Neural cell (in vitro differentiated cells): ENCODE results near the gene SGCE. TPM values are rescaled to one million over a fixed set of nuclear protein-coding genes. Genes with fewer than 3 reads are reported as not detected.

Experiments used
- H2AFZ ChIP-seq: fragments of 200-600, 300-800 bp; sonication (generic), shearing (Covaris generic); 2 replicates; pipeline ENCODE4 v1.6.0; 2014; ENCODE audit warnings: low read depth, mild to moderate bottlenecking, antibody characterized with exemption, low read length, moderate library complexity
- H3F3A ChIP-seq: fragments of 200-600 bp; shearing (Covaris generic); 2 replicates; pipeline ENCODE4 v1.6.1; 2016; ENCODE audit warnings: mild to moderate bottlenecking, moderate library complexity, mixed read lengths, antibody characterized with exemption, low read length; ENCODE audit not compliant: insufficient read depth, poor library complexity, severe bottlenecking
- H3K27ac ChIP-seq: fragments of 200-600, 300-800 bp; sonication (generic), shearing (Covaris generic); 2 replicates; pipeline ENCODE4 v1.5.1; 2014; ENCODE audit warnings: mild to moderate bottlenecking, low read length, moderate library complexity
- H3K27me3 ChIP-seq: fragments of 300-800, 200-600 bp; sonication (generic), shearing (Covaris generic); 2 replicates; pipeline ENCODE4 v1.6.0; 2014; ENCODE audit warnings: mild to moderate bottlenecking, low read depth, low read length, moderate library complexity; ENCODE audit not compliant: insufficient read depth
- H3K36me3 ChIP-seq: fragments of 300-800, 200-600 bp; sonication (generic), shearing (Covaris generic); 2 replicates; pipeline ENCODE4 v1.5.1; 2014; ENCODE audit warnings: mild to moderate bottlenecking, antibody characterized with exemption, low read length, moderate library complexity; ENCODE audit not compliant: insufficient read depth
- H3K4me2 ChIP-seq: fragments of 300-800, 200-600 bp; sonication (generic), shearing (Covaris generic); 2 replicates; pipeline ENCODE4 v1.6.0; 2014; ENCODE audit warnings: mild to moderate bottlenecking, low read length
- H3K4me3 ChIP-seq: fragments of 300-800, 200-600 bp; sonication (generic), shearing (Covaris generic); 2 replicates; pipeline ENCODE4 v1.5.1; 2014; ENCODE audit warnings: mild to moderate bottlenecking, low read length, moderate library complexity
- H3K79me2 ChIP-seq: fragments of 200-600 bp; shearing (Covaris generic); replicated peaks from 2 replicates; pipeline ENCODE4 v1.6.0; 2014; ENCODE audit warnings: mild to moderate bottlenecking, low read length, moderate library complexity; ENCODE audit not compliant: insufficient read depth
- H3K9ac ChIP-seq: fragments of 300-800, 200-600 bp; sonication (generic), shearing (Covaris generic); 2 replicates; pipeline ENCODE4 v1.6.1; 2016; ENCODE audit warnings: mild to moderate bottlenecking, low read length, mixed read lengths
- H3K9me2 ChIP-seq: fragments of 200-600 bp; shearing (Covaris generic); 2 replicates; pipeline ENCODE4 v1.6.1; 2016; ENCODE audit warnings: mild to moderate bottlenecking, low read length, mixed read lengths; ENCODE audit not compliant: insufficient read depth
- H3K9me3 ChIP-seq: fragments of 200-600, 300-800 bp; sonication (generic), shearing (Covaris generic); 2 replicates; pipeline ENCODE4 v1.6.1; 2016; ENCODE audit warnings: mild to moderate bottlenecking, mixed run types, low read length, moderate library complexity, mixed read lengths
- H4K20me1 ChIP-seq: fragments of 200-600 bp; shearing (Covaris generic); 2 replicates; pipeline ENCODE4 v1.6.1; 2016; ENCODE audit warnings: mild to moderate bottlenecking, mixed run types; ENCODE audit not compliant: insufficient read depth
- EZH2 ChIP-seq: fragments of 200-600, 300-800 bp; shearing (Covaris generic), sonication (generic); IDR thresholded peaks from 2 replicates; pipeline ENCODE4 v1.6.1; 2014; ENCODE audit warnings: antibody characterized with exemption, low read length, borderline replicate concordance, mild to moderate bottlenecking; ENCODE audit not compliant: insufficient read depth, poor library complexity, severe bottlenecking
- POLR2AphosphoS5 ChIP-seq: IDR thresholded peaks from 2 replicates; pipeline ENCODE4 v1.6.1; 2012
- RAD21 ChIP-seq: fragments of 450-650 bp; conservative IDR thresholded peaks from 2 replicates; pipeline ENCODE4 v1.6.1; 2014; ENCODE audit warnings: antibody characterized with exemption, mild to moderate bottlenecking, moderate library complexity
- SMC3 ChIP-seq: fragments of 450-650 bp; conservative IDR thresholded peaks from 2 replicates; pipeline ENCODE4 v1.6.1; 2014; ENCODE audit warnings: antibody characterized with exemption, mild to moderate bottlenecking, moderate library complexity; ENCODE audit not compliant: poor library complexity
- TAF1 ChIP-seq: IDR thresholded peaks from 2 replicates; pipeline ENCODE4 v1.6.1; 2012; ENCODE audit warnings: low read depth
- polyA plus RNA-seq: library from polyadenylated mRNA; depleted of rRNA; stranded (reverse); fragments of >200 nt; gene quantifications from 2 replicates; pipeline ENCODE4 v1.2.3, GENCODE V29; 2014
- TF ChIP-seq, protein P1 (sequence below): fragments of 450-650 bp; IDR thresholded peaks from 2 replicates; pipeline ENCODE4 v1.5.1; 2014; ENCODE audit warnings: antibody characterized with exemption, mild to moderate bottlenecking, moderate library complexity; ENCODE audit not compliant: poor library complexity, severe bottlenecking
- TF ChIP-seq, protein P2 (sequence below): IDR thresholded peaks from 2 replicates; pipeline ENCODE4 v1.6.1; 2012; ENCODE audit warnings: borderline replicate concordance

Gene SGCE
- polyA plus RNA-seq, 1 donor from 2014 or later, result 94.6 TPM

GRCh38 chr7:94557215-94557614 is 98.7 kb downstream of the SGCE start:
- no peaks in the 10 kb centered on the region for H3K79me2 ChIP-seq
- H3K9me2 ChIP-seq, result no peaks in the 10 kb centered on the region
- H3K27me3 ChIP-seq, result no peaks in the 10 kb centered on the region
- H2AFZ ChIP-seq, result no peak overlapping the region
- H3K27ac ChIP-seq, result no peak overlapping the region
- H4K20me1 ChIP-seq, result no peaks in the 10 kb centered on the region
- H3K4me3 ChIP-seq, result no peak overlapping the region
- H3K36me3 ChIP-seq, result peaks cover 11% of the 10 kb centered on the region
- H3F3A ChIP-seq, result peaks cover 3% of the 10 kb centered on the region
- no peak overlapping the region for H3K4me2 ChIP-seq
- no peaks in the 10 kb centered on the region for H3K9me3 ChIP-seq
- no peak for TF ChIP-seq SMC3
- TF ChIP-seq, protein P1, sequence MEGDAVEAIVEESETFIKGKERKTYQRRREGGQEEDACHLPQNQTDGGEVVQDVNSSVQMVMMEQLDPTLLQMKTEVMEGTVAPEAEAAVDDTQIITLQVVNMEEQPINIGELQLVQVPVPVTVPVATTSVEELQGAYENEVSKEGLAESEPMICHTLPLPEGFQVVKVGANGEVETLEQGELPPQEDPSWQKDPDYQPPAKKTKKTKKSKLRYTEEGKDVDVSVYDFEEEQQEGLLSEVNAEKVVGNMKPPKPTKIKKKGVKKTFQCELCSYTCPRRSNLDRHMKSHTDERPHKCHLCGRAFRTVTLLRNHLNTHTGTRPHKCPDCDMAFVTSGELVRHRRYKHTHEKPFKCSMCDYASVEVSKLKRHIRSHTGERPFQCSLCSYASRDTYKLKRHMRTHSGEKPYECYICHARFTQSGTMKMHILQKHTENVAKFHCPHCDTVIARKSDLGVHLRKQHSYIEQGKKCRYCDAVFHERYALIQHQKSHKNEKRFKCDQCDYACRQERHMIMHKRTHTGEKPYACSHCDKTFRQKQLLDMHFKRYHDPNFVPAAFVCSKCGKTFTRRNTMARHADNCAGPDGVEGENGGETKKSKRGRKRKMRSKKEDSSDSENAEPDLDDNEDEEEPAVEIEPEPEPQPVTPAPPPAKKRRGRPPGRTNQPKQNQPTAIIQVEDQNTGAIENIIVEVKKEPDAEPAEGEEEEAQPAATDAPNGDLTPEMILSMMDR, result no peak
- no peak for TF ChIP-seq POLR2AphosphoS5
- no peak for TF ChIP-seq TAF1
- TF ChIP-seq EZH2, result no peak
- TF ChIP-seq, protein P2, sequence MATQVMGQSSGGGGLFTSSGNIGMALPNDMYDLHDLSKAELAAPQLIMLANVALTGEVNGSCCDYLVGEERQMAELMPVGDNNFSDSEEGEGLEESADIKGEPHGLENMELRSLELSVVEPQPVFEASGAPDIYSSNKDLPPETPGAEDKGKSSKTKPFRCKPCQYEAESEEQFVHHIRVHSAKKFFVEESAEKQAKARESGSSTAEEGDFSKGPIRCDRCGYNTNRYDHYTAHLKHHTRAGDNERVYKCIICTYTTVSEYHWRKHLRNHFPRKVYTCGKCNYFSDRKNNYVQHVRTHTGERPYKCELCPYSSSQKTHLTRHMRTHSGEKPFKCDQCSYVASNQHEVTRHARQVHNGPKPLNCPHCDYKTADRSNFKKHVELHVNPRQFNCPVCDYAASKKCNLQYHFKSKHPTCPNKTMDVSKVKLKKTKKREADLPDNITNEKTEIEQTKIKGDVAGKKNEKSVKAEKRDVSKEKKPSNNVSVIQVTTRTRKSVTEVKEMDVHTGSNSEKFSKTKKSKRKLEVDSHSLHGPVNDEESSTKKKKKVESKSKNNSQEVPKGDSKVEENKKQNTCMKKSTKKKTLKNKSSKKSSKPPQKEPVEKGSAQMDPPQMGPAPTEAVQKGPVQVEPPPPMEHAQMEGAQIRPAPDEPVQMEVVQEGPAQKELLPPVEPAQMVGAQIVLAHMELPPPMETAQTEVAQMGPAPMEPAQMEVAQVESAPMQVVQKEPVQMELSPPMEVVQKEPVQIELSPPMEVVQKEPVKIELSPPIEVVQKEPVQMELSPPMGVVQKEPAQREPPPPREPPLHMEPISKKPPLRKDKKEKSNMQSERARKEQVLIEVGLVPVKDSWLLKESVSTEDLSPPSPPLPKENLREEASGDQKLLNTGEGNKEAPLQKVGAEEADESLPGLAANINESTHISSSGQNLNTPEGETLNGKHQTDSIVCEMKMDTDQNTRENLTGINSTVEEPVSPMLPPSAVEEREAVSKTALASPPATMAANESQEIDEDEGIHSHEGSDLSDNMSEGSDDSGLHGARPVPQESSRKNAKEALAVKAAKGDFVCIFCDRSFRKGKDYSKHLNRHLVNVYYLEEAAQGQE, result no peak
- TF ChIP-seq RAD21, result no peak
- no peak overlapping the region for H3K9ac ChIP-seq

- Histone ChIP-seq H3K27ac (no peak overlapping the region), H3K9me3 (no peaks in the 10 kb centered on the region), H3K4me3 (no peak overlapping the region), H3K27me3 (no peaks in the 10 kb centered on the region), H3K36me3 (peaks cover 11% of the 10 kb centered on the region), H2AFZ (no peak overlapping the region), H3K4me2 (no peak overlapping the region), H3K79me2 (no peaks in the 10 kb centered on the region), H3K9ac (no peak overlapping the region), H3F3A (peaks cover 3% of the 10 kb centered on the region), H4K20me1 (no peaks in the 10 kb centered on the region), H3K9me2 (no peaks in the 10 kb centered on the region)
- TF ChIP-seq, protein P2, result no peak
- no peak for TF ChIP-seq SMC3
Measured at GRCh38 chr7:94556028-94556427, 99.9 kb downstream of the SGCE start.
